T-helper 1 cell treated with Interleukin-12 subunit alpha and Interleukin-12 subunit beta and Interleukin-4 antibody, amounts not matched to agents 30 μg/mL and 1 μg/mL, for 36 hours (primary cell): ENCODE data around the gene ATP8B1.
A peak's percentile ranks its signal among the peaks of the same experiment; 100 is the strongest.
"Not testable (repeated sequence)": the region's sequence is repeated elsewhere in the genome, so short reads cannot be mapped to it uniquely, and the experiment has no call there.

Source experiments
- H3K27ac Mint-ChIP-seq: one replicate; pipeline ENCODE4 v1.8.0; 2021; ENCODE audit warnings: mild to moderate bottlenecking, mixed read lengths
- H3K27me3 Mint-ChIP-seq: one replicate; pipeline ENCODE4 v1.8.0; 2021; ENCODE audit warnings: low read depth, mixed read lengths
- H3K36me3 Mint-ChIP-seq: one replicate; pipeline ENCODE4 v1.8.0; 2021; ENCODE audit warnings: low read depth, mixed read lengths
- H3K4me1 Mint-ChIP-seq: one replicate; pipeline ENCODE4 v1.8.0; 2021; ENCODE audit warnings: low read depth, mixed read lengths
- H3K4me3 Mint-ChIP-seq: one replicate; pipeline ENCODE4 v1.8.0; 2021; ENCODE audit warnings: mild to moderate bottlenecking, moderate library complexity, mixed read lengths
- H3K9me3 Mint-ChIP-seq: one replicate; pipeline ENCODE4 v1.8.0; 2021; ENCODE audit warnings: mixed read lengths

ATP8B1 gene

GRCh38 chr18:57644540-57644939, 158.6 kb downstream of the ATP8B1 start:
- Mint-ChIP-seq H3K27me3 (no peaks in the 10 kb centered on the region), H3K4me1 (peaks cover 2% of the 10 kb centered on the region), H3K4me3 (no peak overlapping the region), H3K27ac (no peak overlapping the region), H3K9me3 (no peaks in the 10 kb centered on the region), H3K36me3 (peaks cover 16% of the 10 kb centered on the region)

- H3K27ac Mint-ChIP-seq, H3K4me3 Mint-ChIP-seq, H3K27me3 Mint-ChIP-seq, H3K9me3 Mint-ChIP-seq, H3K4me1 Mint-ChIP-seq: not testable (repeated sequence)
- peaks cover 16% of the 10 kb centered on the region for H3K36me3 Mint-ChIP-seq
Observed at GRCh38 chr18:57643726-57644125, 159.4 kb downstream of the ATP8B1 start.

GRCh38 chr18:57642462-57642861, 160.7 kb downstream of the ATP8B1 start:
- not testable (repeated sequence) for H3K27me3 Mint-ChIP-seq, H3K9me3 Mint-ChIP-seq, H3K4me1 Mint-ChIP-seq, H3K4me3 Mint-ChIP-seq, H3K27ac Mint-ChIP-seq
- H3K36me3 Mint-ChIP-seq, result peaks cover 16% of the 10 kb centered on the region

DNA sequence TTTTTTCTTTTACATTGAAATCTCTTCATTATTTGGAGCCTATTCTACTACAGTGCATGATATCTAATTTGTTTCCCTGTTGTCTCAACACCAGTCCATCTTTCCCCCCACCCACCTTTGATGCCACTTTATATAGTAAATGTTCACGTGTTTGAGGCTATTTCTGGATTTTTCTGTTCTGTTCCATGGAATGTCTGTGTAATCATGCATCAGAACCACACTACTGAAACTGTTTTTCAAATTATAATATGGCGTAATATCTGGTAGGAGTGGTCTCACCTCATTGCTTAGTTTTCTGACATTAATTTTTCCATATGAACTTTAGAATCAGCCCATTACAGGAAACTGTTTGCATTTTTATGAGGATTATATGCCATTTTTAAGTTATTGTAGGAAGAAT, 162.4 kb downstream of the ATP8B1 start:
- H3K4me1 Mint-ChIP-seq, result peaks cover 2% of the 10 kb centered on the region
- no peak overlapping the region for H3K27ac Mint-ChIP-seq
- H3K9me3 Mint-ChIP-seq, result no peaks in the 10 kb centered on the region
- peaks cover 16% of the 10 kb centered on the region for H3K36me3 Mint-ChIP-seq
- no peaks in the 10 kb centered on the region for H3K27me3 Mint-ChIP-seq
- H3K4me3 Mint-ChIP-seq, result no peak overlapping the region

- Mint-ChIP-seq H3K4me3 (no peak overlapping the region), H3K4me1 (peaks cover 2% of the 10 kb centered on the region), H3K27me3 (no peaks in the 10 kb centered on the region), H3K36me3 (peaks cover 16% of the 10 kb centered on the region), H3K27ac (no peak overlapping the region), H3K9me3 (no peaks in the 10 kb centered on the region)
Observed at GRCh38 chr18:57640236-57640635, 162.9 kb downstream of the ATP8B1 start.

- Mint-ChIP-seq H3K36me3 (peaks cover 4% of the 10 kb centered on the region), H3K27me3 (no peaks in the 10 kb centered on the region), H3K4me1 (peaks cover 10% of the 10 kb centered on the region), H3K4me3 (no peak overlapping the region), H3K9me3 (no peaks in the 10 kb centered on the region), H3K27ac (no peak overlapping the region)
Observed at GRCh38 chr18:57635003-57635822, 167.9 kb downstream of the ATP8B1 start.

- Mint-ChIP-seq H3K4me3 (peak overlapping the region; percentile 71), H3K4me1 (peaks cover 14% of the 10 kb centered on the region), H3K36me3 (peaks cover 4% of the 10 kb centered on the region), H3K27me3 (no peaks in the 10 kb centered on the region), H3K9me3 (no peaks in the 10 kb centered on the region), H3K27ac (peak overlapping the region; percentile 4)
Observed at GRCh38 chr18:57631697-57632096, 171.4 kb downstream of the ATP8B1 start.

DNA sequence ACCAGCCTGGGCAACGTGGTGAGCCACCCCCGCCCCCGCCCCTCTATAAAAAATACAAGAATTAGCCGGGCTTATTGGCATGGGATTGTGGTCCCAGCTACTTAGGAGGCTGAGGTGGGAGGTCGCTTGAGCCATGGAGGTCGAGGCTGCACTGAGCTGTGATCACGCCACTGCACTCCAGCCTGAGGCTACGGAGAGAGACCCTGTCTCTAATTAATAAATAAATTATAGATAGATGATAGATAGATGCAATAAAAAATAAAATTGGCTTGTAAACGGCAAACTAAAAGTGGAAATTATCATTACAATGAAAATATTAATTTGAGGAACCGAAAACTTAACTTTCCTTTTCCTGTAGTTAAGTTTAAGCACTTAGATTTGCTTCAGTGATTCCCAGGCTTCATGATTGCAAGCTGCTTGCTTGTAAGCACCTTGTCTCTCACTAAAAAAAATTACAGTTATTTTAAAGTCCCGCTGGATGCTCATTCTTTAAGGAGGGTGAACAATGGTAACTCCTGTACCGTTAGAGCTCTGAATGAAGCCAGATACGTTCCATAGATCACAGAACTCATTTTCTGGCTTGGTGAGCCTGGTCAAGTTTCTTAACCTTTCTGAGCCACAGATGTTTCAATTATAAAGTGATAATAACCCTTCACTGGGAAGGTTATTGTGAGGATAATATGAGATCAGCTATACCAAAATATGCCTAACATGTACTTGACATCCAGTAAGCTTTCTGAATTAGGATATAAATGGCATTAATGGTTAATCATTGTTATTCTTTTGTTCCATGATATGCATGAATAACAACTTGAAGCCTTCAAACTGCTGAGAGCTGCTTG, 172.1 kb downstream of the ATP8B1 start:
- Mint-ChIP-seq H3K4me3 (peak overlapping the region; percentile 97), H3K27me3 (no peaks in the 10 kb centered on the region), H3K36me3 (peaks cover 4% of the 10 kb centered on the region), H3K4me1 (peaks cover 14% of the 10 kb centered on the region), H3K9me3 (no peaks in the 10 kb centered on the region), H3K27ac (no peak overlapping the region)

DNA sequence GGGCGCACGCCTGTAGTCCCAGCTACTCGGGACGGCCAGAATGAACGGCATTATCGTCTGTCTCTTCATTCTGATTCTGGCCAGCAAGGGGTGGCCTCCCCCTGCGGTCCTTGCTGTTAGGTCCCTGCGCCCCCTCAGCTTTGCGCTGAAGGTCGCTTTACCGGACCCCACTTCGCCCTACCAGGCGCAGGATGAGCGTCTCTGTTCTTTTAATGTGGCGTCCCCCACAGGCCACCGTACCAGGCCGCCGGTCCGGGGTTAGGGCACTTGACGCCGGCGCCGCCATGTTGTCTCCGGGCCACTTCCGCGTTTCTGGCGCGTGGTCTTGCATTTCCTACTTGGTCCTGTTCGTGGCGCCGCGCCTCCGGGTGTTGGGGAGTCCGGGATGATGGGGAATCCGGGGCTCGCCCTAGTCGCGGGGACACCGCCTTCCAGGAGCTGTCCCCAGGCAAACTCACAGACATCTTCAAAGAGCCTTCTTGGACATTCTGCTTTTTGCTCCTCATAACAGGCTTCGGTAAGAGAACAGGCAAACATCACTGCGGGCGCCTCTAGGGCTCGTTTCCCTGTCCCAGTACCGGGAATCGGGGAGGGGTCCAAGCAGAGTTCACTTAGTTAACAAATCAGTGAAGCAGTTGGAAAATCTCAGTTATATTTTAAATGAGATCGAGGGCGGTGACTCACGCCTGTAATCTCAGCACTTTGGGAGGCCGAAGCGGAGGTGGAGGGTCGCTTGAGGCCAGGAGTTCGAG, 172.9 kb downstream of the ATP8B1 start:
- Mint-ChIP-seq H3K9me3 (no peaks in the 10 kb centered on the region), H3K27ac (peak overlapping the region; percentile 97), H3K27me3 (no peaks in the 10 kb centered on the region), H3K36me3 (peaks cover 4% of the 10 kb centered on the region), H3K4me3 (peak overlapping the region; percentile 97), H3K4me1 (peaks cover 14% of the 10 kb centered on the region)

DNA sequence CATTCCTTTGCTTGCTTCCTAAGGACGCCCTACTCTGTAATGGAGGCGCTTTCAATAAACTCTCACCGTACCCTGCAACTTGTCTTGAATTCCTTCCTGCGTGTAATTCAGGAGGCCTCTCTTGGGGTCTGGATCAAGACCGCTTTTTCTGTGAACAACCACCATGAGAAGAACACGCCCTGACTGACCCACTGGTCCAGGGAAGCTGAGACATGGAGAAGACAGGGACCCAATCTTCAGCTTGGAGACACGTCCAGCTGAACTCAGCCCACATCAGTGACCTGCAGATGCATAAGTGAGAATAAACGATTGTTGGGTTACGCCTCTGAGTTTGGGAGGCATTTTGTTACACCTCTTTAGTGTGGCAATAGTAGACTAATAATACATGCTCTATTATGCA, 173.7 kb downstream of the ATP8B1 start:
- H3K36me3 Mint-ChIP-seq, result peaks cover 4% of the 10 kb centered on the region
- peak overlapping the region; percentile 97 for H3K4me3 Mint-ChIP-seq
- peaks cover 14% of the 10 kb centered on the region for H3K4me1 Mint-ChIP-seq
- peak overlapping the region; percentile 97 for H3K27ac Mint-ChIP-seq
- H3K9me3 Mint-ChIP-seq, result no peaks in the 10 kb centered on the region
- H3K27me3 Mint-ChIP-seq, result no peaks in the 10 kb centered on the region

DNA sequence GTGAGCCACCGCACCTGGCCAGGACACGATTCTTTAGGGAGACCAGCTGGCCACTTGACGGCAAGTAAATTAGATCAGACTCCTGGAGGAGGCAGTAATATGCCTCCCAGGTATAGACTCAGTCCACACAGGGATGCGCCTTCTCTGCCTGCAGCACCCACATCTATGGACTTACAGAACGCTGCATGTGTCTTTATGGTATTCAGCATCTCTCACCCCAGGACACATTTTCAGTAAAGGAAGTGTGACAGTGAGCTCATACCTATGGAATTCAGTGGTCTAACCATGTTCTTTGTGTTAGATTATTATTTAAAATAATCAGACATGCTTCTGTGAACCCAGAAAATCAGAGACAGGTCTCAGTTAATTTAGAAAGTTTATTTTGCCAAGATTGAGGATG, 175.6 kb downstream of the ATP8B1 start:
- no peak overlapping the region for H3K27ac Mint-ChIP-seq
- peaks cover 15% of the 10 kb centered on the region for H3K4me1 Mint-ChIP-seq
- H3K9me3 Mint-ChIP-seq, result no peaks in the 10 kb centered on the region
- no peaks in the 10 kb centered on the region for H3K27me3 Mint-ChIP-seq
- peaks cover 4% of the 10 kb centered on the region for H3K36me3 Mint-ChIP-seq
- H3K4me3 Mint-ChIP-seq, result no peak overlapping the region

GRCh38 chr18:57624988-57625387, 178.1 kb downstream of the ATP8B1 start:
- Mint-ChIP-seq H3K36me3 (peaks cover 2% of the 10 kb centered on the region), H3K27me3 (no peaks in the 10 kb centered on the region), H3K27ac (no peak overlapping the region), H3K4me3 (no peak overlapping the region), H3K4me1 (peaks cover 11% of the 10 kb centered on the region), H3K9me3 (no peaks in the 10 kb centered on the region)

GRCh38 chr18:57621246-57621604, 181.9 kb downstream of the ATP8B1 start:
- H3K4me1 Mint-ChIP-seq, result peaks cover 22% of the 10 kb centered on the region

DNA sequence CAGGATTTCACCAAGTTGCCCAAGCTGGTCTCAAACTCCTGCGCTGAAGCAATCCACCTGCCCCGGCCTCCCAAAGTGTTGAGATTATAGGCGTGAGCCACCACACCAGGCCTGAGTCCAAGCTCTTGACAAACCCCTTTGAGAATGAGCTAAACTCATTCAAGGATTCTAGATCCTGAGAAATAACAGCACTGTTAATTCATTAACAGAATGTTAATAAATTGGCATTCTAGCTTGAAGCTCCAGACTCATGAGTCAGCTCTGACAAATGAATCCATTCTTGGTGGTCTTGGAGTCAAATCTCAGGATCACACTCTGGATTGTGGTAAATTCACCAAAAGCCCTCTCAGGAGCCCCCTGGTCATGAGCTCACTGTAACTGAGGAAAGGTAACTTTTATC, 183.2 kb downstream of the ATP8B1 start:
- Mint-ChIP-seq H3K36me3 (peaks cover 14% of the 10 kb centered on the region), H3K4me3 (no peak overlapping the region)

More at GRCh38 chr18:57621246-57621604, 181.9 kb downstream of the ATP8B1 start:
- Mint-ChIP-seq H3K36me3 (peaks cover 8% of the 10 kb centered on the region), H3K4me3 (peak overlapping the region; percentile 98), H3K27me3 (no peaks in the 10 kb centered on the region), H3K9me3 (no peaks in the 10 kb centered on the region), H3K27ac (peak overlapping the region; percentile 99)

More for the DNA sequence above, 183.2 kb downstream of the ATP8B1 start:
- Mint-ChIP-seq H3K27me3 (no peaks in the 10 kb centered on the region), H3K9me3 (no peaks in the 10 kb centered on the region), H3K27ac (no peak overlapping the region), H3K4me1 (peaks cover 25% of the 10 kb centered on the region)
